Activated CD8-positive, alpha-beta memory T cell treated with anti-CD3 and anti-CD28 coated beads, Interleukin-2, amount 50 U/mL, for 4 hours (primary cell): ENCODE measurements around the gene SPNS1.
"Not testable (repeated sequence)": the region's sequence is repeated elsewhere in the genome, so short reads cannot be mapped to it uniquely, and the experiment has no call there.

Experiments used
- DNase-seq: peaks from one replicate; pipeline ENCODE4 v3.0.0-alpha.2; 2020

SPNS1 gene, protein sequence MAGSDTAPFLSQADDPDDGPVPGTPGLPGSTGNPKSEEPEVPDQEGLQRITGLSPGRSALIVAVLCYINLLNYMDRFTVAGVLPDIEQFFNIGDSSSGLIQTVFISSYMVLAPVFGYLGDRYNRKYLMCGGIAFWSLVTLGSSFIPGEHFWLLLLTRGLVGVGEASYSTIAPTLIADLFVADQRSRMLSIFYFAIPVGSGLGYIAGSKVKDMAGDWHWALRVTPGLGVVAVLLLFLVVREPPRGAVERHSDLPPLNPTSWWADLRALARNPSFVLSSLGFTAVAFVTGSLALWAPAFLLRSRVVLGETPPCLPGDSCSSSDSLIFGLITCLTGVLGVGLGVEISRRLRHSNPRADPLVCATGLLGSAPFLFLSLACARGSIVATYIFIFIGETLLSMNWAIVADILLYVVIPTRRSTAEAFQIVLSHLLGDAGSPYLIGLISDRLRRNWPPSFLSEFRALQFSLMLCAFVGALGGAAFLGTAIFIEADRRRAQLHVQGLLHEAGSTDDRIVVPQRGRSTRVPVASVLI

DNA sequence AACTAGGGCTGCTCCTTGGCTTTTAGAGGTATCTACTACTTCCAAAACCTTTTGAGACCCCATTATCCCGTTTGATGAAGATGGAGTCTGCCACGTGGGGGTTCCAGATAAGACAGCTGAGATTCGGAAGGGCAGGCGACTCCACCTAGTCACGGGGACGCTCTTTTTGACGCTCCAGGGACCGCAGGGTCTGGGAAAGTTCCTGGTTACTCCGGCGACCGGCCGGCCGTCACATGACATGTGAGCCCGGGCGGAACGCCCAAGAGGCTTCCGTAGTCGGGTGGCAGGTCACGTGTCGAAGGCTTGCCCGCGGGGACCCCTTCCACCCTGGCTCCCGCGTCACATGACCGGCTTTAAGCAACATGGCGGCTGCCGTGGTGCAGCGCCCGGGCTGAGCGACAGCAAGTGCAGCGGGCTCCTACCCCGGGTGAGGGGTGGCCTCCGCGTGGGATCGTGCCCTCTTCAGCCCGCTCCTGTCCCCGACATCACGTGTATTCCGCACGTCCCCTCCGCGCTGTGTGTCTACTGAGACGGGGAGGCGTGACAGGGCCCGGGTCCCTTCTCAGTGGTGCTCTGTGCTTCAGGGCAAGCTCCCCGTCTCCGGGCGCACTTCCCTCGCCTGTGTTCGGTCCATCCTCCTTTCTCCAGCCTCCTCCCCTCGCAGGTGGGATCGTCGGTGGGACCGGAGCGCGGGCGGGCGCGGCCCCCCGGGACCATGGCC is at the start of gene SPNS1:
Gene SPNS1 (plus strand): TSS at position 342 of the 721 bp plus-strand sequence. CDS start 374 bp downstream, at position 716.
- DNase-seq = peak; percentile 90

- peak; percentile 75 for DNase-seq
Observed at GRCh38 chr16:28925386-28926228, 49.0 kb upstream of the SPNS1 start.

DNA sequence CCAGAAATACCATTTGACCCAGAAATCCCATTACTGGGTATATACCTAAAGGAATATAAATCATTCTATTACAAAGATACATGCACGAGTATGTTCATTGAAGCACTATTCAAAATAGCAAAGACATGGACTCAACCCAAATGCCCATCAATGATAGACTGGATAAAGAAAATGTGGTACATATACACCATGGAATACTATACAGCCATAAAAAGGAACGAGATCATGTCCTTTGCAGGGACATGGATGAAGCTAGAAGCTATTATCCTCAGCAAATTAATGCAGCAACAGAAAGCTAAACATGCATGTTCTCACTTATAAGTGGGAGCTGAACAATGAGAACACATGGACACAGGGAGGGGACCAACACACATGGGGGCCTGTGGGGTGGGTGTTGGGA is 48.3 kb upstream of the SPNS1 start:
- DNase-seq = not testable (repeated sequence)

DNA sequence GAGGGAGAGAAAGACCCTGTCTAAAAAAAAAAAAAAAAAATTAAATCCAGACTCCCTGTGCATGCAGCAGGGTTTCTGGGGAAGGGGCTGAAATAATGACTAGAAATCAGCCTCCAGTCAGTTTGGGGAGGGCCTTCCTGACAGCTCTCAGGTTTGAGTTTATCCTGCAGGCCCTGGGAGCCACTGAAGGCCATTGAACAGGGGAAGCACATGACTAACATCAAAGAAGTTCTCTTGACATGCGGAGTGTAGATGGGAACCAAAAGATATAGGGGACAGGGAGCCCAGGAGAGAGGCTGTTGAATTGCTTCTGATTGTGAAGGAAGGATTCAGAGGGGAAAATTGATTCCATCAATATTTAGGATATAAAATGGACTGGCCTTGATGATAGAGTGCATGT is 46.8 kb upstream of the SPNS1 start:
- DNase-seq = no peak

- DNase-seq = no peak
Observed at GRCh38 chr16:28930203-28930602, 44.4 kb upstream of the SPNS1 start.

DNA sequence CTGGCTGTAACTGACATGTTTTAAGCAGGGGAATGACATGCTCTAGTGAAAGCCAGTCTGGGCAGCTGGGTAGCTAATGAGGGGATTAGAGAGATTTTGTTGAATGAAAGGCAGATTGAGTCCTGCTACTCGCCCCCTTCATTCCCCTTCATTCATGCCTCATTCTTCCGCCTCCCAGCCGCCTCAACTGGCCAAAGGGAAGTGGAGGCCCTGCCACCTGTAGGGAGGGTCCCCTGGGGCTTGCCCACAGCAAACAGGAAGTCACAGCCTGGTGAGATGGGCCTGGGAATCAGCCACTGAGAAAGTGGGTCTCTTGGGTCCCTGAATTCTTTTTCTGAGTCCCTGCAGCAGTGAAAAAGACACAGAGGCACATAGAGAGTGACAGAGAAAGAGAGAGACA is 43.9 kb upstream of the SPNS1 start:
- DNase-seq = no peak

- DNase-seq = no peak
Observed at GRCh38 chr16:28931801-28932225, 42.8 kb upstream of the SPNS1 start, which contains the start of gene CD19. CD19 (plus strand) TSS chr16:28931971; CDS start chr16:28932001, 30 bp downstream.

DNA sequence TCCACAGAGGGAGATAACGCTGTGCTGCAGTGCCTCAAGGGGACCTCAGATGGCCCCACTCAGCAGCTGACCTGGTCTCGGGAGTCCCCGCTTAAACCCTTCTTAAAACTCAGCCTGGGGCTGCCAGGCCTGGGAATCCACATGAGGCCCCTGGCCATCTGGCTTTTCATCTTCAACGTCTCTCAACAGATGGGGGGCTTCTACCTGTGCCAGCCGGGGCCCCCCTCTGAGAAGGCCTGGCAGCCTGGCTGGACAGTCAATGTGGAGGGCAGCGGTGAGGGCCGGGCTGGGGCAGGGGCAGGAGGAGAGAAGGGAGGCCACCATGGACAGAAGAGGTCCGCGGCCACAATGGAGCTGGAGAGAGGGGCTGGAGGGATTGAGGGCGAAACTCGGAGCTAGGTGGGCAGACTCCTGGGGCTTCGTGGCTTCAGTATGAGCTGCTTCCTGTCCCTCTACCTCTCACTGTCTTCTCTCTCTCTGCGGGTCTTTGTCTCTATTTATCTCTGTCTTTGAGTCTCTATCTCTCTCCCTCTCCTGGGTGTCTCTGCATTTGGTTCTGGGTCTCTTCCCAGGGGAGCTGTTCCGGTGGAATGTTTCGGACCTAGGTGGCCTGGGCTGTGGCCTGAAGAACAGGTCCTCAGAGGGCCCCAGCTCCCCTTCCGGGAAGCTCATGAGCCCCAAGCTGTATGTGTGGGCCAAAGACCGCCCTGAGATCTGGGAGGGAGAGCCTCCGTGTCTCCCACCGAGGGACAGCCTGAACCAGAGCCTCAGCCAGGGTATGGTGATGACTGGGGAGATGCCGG is 42.0 kb upstream of the SPNS1 start:
- no peak for DNase-seq

- DNase-seq = no peak
Observed at GRCh38 chr16:28933171-28933570, 41.4 kb upstream of the SPNS1 start.

GRCh38 chr16:28935346-28935745 is 39.2 kb upstream of the SPNS1 start:
- no peak for DNase-seq

GRCh38 chr16:28935924-28936783 is 38.4 kb upstream of the SPNS1 start:
- peak; percentile 75 for DNase-seq

- no peak for DNase-seq
Observed at GRCh38 chr16:28936784-28937155, 37.8 kb upstream of the SPNS1 start.

DNA sequence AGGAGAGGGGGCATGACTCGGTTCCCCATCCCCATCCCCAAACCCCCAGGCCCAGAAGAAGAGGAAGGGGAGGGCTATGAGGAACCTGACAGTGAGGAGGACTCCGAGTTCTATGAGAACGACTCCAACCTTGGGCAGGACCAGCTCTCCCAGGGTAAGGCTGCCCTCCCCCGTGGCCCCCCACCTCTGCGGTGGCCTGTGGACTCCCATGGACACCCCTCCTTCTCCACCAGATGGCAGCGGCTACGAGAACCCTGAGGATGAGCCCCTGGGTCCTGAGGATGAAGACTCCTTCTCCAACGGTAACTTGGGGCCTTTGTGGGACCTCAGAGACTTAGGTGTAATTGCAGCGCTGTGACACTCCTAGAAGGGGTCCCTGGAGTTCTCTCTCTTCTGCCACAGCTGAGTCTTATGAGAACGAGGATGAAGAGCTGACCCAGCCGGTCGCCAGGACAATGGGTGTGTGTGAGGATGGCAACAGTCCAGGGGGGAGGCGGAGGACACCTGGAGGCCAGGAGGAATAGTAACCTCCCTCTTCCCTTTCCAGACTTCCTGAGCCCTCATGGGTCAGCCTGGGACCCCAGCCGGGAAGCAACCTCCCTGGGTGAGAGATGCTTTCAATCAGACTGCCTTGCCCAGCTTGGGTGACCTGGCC is 37.2 kb upstream of the SPNS1 start:
- DNase-seq = no peak

- DNase-seq = no peak
Observed at GRCh38 chr16:28938721-28939120, 35.9 kb upstream of the SPNS1 start.

GRCh38 chr16:28939825-28940224 is 34.8 kb upstream of the SPNS1 start:
- not testable (repeated sequence) for DNase-seq

DNA sequence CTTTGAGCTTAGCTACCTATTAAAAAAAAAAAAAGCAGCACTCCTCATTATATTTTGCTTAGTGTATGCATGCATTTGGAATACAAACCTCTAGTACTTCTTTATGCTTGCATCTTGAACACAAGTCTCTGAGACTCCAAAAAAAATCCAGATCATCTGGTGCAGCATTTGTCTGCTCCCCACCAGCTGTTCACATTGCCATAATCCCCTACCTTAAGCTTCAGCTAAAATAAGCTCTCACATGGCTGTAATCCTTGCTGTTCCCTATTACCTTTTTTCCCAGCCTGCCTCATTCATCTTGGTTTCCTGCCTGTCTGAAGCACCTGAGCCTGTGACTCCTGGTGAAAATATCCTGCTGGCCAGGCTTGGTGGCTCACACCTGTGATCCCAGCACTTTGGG is 31.3 kb upstream of the SPNS1 start:
- no peak for DNase-seq

GRCh38 chr16:28946681-28947080 is 27.9 kb upstream of the SPNS1 start:
- DNase-seq = no peak

GRCh38 chr16:28950648-28951409 is 23.7 kb upstream of the SPNS1 start, which contains the start of gene NFATC2IP:
NFATC2IP (plus strand) TSS chr16:28950937; CDS start chr16:28951012, 75 bp downstream.
- peak; percentile 99 for DNase-seq

DNA sequence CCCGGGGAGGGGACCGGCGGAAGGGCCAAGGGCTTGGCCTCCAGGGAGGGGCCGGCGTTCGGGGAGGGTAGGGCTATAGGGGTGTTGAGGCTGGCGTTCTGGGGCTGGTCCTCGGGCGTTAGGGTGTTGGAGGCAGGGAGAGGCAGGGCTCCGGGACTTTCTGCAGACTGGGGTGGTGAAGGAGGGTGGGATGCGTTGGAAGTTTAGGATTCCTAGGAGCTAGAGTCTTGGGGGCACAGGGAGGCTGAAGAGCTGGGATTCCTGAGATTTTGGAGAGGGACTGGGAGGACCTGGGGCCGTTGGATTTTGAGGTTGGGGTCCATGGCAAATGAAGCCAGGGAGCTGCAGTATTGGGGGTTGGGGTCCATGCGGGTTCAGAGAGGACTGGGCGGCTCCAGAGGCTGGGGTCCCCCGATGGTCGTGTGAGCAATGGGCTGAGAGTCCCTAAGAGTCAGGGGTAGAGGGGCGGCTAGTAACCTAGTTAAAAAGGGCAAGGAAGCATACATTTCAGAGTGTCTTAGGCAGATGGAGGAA is 23.1 kb upstream of the SPNS1 start:
- DNase-seq = no peak
